AG09309 (cell line): ENCODE data around the gene ATP10A.
A peak's percentile ranks its signal among the peaks of the same experiment; 100 is the strongest.

Experiments
- DNase-seq: peaks from one replicate; pipeline ENCODE4 v3.0.0-alpha.2; 2010; ENCODE audit warnings: low read depth
- H3K4me3 ChIP-seq: 2 replicates; pipeline ENCODE4 v1.5.1; 2011; ENCODE audit warnings: mild to moderate bottlenecking, low read depth, low read length, moderate library complexity; ENCODE audit not compliant: control insufficient read depth
- CTCF ChIP-seq: IDR thresholded peaks from 2 replicates; pipeline ENCODE4 v1.5.1; 2011; ENCODE audit warnings: mild to moderate bottlenecking, low read depth, low read length, inconsistent platforms; ENCODE audit not compliant: insufficient read depth, control insufficient read depth; ENCODE audit errors: missing control alignments

Gene ATP10A

DNA sequence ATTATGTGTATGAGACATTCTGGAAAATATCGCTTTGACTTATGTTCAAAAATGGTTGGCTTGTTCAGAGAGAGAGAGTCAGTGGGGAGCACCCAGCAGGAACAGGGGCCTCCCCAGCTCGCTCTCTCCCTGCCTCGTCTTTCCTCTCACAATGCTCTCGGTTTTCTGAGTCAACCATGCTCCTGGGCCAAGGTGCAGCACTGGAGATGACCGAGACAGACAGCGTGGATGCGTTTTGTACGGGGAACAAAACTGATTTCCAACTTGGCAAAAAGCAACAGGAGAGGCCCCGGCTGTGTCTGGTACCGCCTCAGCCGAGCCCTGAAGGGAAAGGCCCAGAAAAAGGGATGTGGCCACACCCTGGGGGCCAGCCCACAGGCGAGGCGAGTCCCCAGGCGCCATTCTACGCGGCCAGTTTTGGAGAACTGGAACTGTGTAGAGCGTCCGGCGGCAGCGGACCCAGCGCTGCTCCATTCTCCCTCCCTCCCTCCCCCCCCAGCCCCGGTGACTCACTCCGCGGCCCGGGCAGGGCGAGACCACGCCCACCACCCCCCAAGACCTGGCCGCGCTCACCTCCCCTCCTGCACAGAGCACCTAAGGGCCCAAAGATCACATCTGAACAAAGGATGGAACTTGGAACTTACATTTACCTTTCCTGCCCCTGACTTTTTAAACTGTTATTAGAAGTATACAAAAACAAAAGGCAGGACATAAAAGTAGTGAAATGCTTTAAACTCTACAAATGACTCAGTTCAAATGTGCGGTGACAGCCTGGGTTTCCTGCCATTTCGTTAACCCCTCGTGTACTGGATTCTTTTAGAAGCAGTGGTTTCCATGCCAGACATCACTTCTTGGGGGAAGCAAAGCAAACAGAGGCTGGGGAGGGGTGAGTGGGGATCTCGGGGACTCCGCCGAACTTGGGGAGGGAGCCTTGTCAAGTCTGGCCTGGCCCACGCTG lies 12.7 kb downstream of the ATP10A start:
- peak overlapping the region; percentile 39 for H3K4me3 ChIP-seq
- DNase-seq = no peak
- TF ChIP-seq CTCF = no peak

GRCh38 chr15:25849157-25849921 lies 13.8 kb downstream of the ATP10A start:
- H3K4me3 ChIP-seq = peak overlapping the region; percentile 23
- no peak for TF ChIP-seq CTCF
- DNase-seq = peak; percentile 84

DNA sequence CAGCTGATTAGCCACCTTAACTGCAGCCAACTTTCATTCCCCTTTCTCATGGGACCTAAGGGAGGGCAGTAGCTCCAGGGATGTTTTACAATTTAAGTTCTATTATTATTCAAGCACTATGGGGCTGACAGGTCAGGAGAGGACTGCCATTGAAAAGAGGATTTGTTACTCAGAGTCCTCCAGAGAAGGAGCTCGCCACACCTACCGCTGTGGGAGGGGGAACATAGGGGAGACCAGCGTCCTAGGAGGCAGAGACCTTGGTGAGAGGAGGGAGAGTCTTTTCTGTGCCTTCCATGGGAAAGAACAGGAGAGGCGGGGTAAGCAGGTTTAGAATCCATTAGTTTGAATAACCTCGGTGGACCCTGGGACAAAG lies 14.4 kb downstream of the ATP10A start:
- H3K4me3 ChIP-seq = peak overlapping the region; percentile 23; the same call in 1 of the 2 replicates
- TF ChIP-seq CTCF = no peak
- DNase-seq = no peak

DNA sequence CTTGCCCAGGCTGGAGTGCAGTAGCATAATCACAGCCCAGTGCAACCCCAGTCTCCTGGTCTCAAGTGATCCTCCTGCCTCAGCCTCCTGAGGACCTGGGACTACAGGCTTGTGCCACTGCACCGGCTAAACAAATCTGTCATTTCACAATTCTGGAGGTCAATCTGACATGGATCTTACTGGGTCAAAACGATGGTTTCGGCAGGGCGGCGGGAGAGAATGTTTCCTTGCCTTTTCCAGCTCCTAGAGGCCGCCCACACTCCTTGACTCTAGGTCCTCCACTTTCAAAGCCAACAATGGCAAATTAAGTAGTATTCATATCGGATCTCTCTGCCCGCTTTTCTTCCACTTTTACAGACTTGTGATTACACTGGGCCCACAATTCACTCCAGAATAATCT lies 14.8 kb downstream of the ATP10A start:
- DNase-seq = no peak
- TF ChIP-seq CTCF = no peak
- H3K4me3 ChIP-seq = no peak overlapping the region

DNA sequence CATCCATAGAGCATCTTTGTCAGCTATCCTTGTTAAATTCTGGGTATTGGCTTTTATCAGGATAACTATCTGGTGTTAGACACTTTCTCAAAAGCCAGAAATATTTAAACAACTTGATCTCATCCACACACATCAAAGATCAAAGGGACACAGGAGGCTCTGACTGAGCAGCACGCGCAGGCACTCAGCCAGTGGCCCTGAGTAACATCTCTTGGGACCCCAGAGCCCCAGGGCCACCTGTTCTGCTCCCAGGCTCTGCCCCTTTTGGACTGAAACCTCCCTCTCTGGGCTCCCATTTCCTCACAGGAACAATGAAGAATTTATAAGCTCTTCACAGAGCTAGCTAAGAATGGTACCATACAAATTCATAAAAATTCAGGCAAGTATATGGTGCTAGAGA lies 16.1 kb downstream of the ATP10A start:
- no peak for TF ChIP-seq CTCF
- DNase-seq = no peak
- no peak overlapping the region for H3K4me3 ChIP-seq

GRCh38 chr15:25846377-25846776 lies 16.8 kb downstream of the ATP10A start:
- DNase-seq = no peak
- no peak overlapping the region for H3K4me3 ChIP-seq
- no peak for TF ChIP-seq CTCF
